CD8-positive, alpha-beta memory T cell (primary cell): ENCODE results near the gene B4GALT3. TPM values are rescaled to one million over a fixed set of nuclear protein-coding genes. Genes with fewer than 3 reads are reported as not detected.

ENCODE experiments used
- CTCF ChIA-PET: fragments of 350-600 bp; sonication (Branson Sonifier 250); formaldehyde crosslinking; loops from one replicate; lab custom pipeline; 2021; ENCODE audit warnings: antibody characterized with exemption; lab: Charles Lee
- POLR2A ChIA-PET: fragments of 350-600 bp; sonication (Branson Sonifier 250); formaldehyde crosslinking; loops from one replicate; lab custom pipeline; 2021; ENCODE audit warnings: antibody characterized with exemption; lab: Charles Lee
- DNase-seq, 5 donors: peaks; one replicate each; pipeline versions ENCODE4 v3.0.0 to v3.0.0-alpha.2; 2020 to 2022; ENCODE audit warnings: mixed read lengths in 1 of 5
- H3K27ac ChIP-seq: one replicate; pipeline ENCODE4 v1.7.0; 2013; ENCODE audit warnings: low read depth, mild to moderate bottlenecking, low read length, moderate library complexity
- H3K27me3 ChIP-seq: 2 replicates; pipeline ENCODE4 v1.7.0; 2013; ENCODE audit warnings: low read length, mild to moderate bottlenecking; ENCODE audit not compliant: insufficient read depth, poor library complexity, severe bottlenecking
- H3K36me3 ChIP-seq: 2 replicates; pipeline ENCODE4 v1.7.0; 2013; ENCODE audit warnings: mild to moderate bottlenecking, low read length, moderate library complexity; ENCODE audit not compliant: insufficient read depth
- H3K4me1 ChIP-seq: 2 replicates; pipeline ENCODE4 v1.7.0; 2013; ENCODE audit warnings: mild to moderate bottlenecking, low read length, moderate library complexity; ENCODE audit not compliant: insufficient read depth
- H3K4me3 ChIP-seq: 2 replicates; pipeline ENCODE4 v1.7.0; 2013; ENCODE audit warnings: mild to moderate bottlenecking, low read length
- H3K9me3 ChIP-seq: 2 replicates; pipeline ENCODE4 v1.7.0; 2013; ENCODE audit warnings: mild to moderate bottlenecking, low read length
- H3K27ac Mint-ChIP-seq, 8 donors: one replicate each; pipeline ENCODE4 v1.8.0; 2020 to 2021; ENCODE audit warnings: mixed read lengths in 8 of 8, mild to moderate bottlenecking in 6 of 8, inconsistent platforms in 3 of 8, moderate library complexity in 3 of 8
- H3K27me3 Mint-ChIP-seq, 2 donors: one replicate each; pipeline ENCODE4 v1.8.0; 2020 to 2021; ENCODE audit warnings: mixed read lengths in 2 of 2, mild to moderate bottlenecking in 1 of 2, moderate library complexity in 1 of 2
- H3K36me3 Mint-ChIP-seq, 3 donors: one replicate each; pipeline ENCODE4 v1.8.0; 2020 to 2021; ENCODE audit warnings: mixed read lengths in 3 of 3, inconsistent platforms in 1 of 3, mild to moderate bottlenecking in 1 of 3
- H3K4me1 Mint-ChIP-seq, 3 donors: one replicate each; pipeline ENCODE4 v1.8.0; 2020 to 2021; ENCODE audit warnings: mixed read lengths in 3 of 3, inconsistent platforms in 1 of 3, mild to moderate bottlenecking in 1 of 3
- H3K4me3 Mint-ChIP-seq, 7 donors: one replicate each; pipeline ENCODE4 v1.8.0; 2020 to 2021; ENCODE audit warnings: mixed read lengths in 7 of 7, mild to moderate bottlenecking in 6 of 7, moderate library complexity in 4 of 7, inconsistent platforms in 2 of 7
- H3K9me3 Mint-ChIP-seq, 5 donors: one replicate each; pipeline ENCODE4 v1.8.0; 2020 to 2022; ENCODE audit warnings: mixed read lengths in 5 of 5, mild to moderate bottlenecking in 3 of 5, moderate library complexity in 2 of 5, inconsistent platforms in 1 of 5
- polyA plus RNA-seq: library from polyadenylated mRNA; unstranded; fragments of 300-500 nt; fragmentation: Illumina TruSeq; gene quantifications from one replicate; pipeline ENCODE4 v1.2.3, GENCODE V29; 2021
- total RNA-seq, 2 experiments: library from RNA; stranded (reverse); gene quantifications; one replicate each; pipeline ENCODE4 v1.2.3, GENCODE V29; 2021

Gene B4GALT3
- total and polyA plus RNA-seq, 3 experiments from 2014 or later, result 58.9 to 60.9 (median 59.4) TPM

GRCh38 chr1:161160671-161161145 is 16.6 kb downstream of the B4GALT3 start:
- Histone ChIP-seq H3K4me1 (peaks cover 38% of the 10 kb centered on the region), H3K36me3 (peaks cover 10% of the 10 kb centered on the region), H3K27me3 (no peaks in the 10 kb centered on the region), H3K27ac (peak overlapping the region; percentile 40), H3K4me3 (no peak overlapping the region), H3K9me3 (no peaks in the 10 kb centered on the region)
- Mint-ChIP-seq H3K9me3 (no peaks in the 10 kb centered on the region), H3K27ac (peak overlapping the region in 7 of 8 donors; percentile 66 to 97 (median 89)), H3K4me3 (peak overlapping the region; percentile 90 to 97 (median 95)), H3K4me1 (peaks cover 38 to 77% (median 70%) of the 10 kb centered on the region in 3 donors), H3K27me3 (no peaks in the 10 kb centered on the region), H3K36me3 (peaks cover 0 to 79% (median 21%) of the 10 kb centered on the region in 3 donors)
- no peak for DNase-seq
- POLR2A ChIA-PET, result interaction anchor here (1.2 kb wide), 1 partner anchor 22 kb away, joined by 6 read pairs; no protein-coding TSS in a partner anchor
- CTCF ChIA-PET, result interaction anchor here (1.4 to 2.5 kb wide), 3 partner anchors 20 to 221 kb away, joined by 3 to 7 read pairs (median 5); no protein-coding TSS in a partner anchor

- peaks cover 34% of the 10 kb centered on the region for H3K4me1 ChIP-seq
- H3K4me1 Mint-ChIP-seq, result peaks cover 40 to 77% (median 70%) of the 10 kb centered on the region in 3 donors
- POLR2A ChIA-PET, result no interaction called here
- H3K27me3 ChIP-seq, result no peaks in the 10 kb centered on the region
- no peaks in the 10 kb centered on the region for H3K9me3 Mint-ChIP-seq
- H3K36me3 ChIP-seq, result peaks cover 10% of the 10 kb centered on the region
- peaks cover 0 to 75% (median 21%) of the 10 kb centered on the region in 3 donors for H3K36me3 Mint-ChIP-seq
- H3K4me3 Mint-ChIP-seq, result peak overlapping the region; percentile 90 to 97 (median 95)
- no peaks in the 10 kb centered on the region for H3K27me3 Mint-ChIP-seq
- H3K4me3 ChIP-seq, result peak overlapping the region; percentile 79
- CTCF ChIA-PET, result interaction anchor here (2.1 kb wide), 1 partner anchor 222 kb away, joined by 5 read pairs; no protein-coding TSS in a partner anchor
- DNase-seq, result no peak
- peak overlapping the region; percentile 75 for H3K27ac ChIP-seq
- no peaks in the 10 kb centered on the region for H3K9me3 ChIP-seq
- H3K27ac Mint-ChIP-seq, result peak overlapping the region; percentile 55 to 99 (median 91)
These were observed 17.4 kb downstream of the B4GALT3 start for GRCh38 chr1:161159913-161160243.

- Histone ChIP-seq H3K27me3 (no peaks in the 10 kb centered on the region), H3K4me3 (peak within 1 kb of the TSS; percentile 79), H3K36me3 (peaks cover 6% of the 10 kb centered on the region), H3K9me3 (no peaks in the 10 kb centered on the region), H3K27ac (peak within 1 kb of the TSS; percentile 75), H3K4me1 (peaks cover 37% of the 10 kb centered on the region)
- Mint-ChIP-seq H3K4me1 (peaks cover 43 to 79% (median 74%) of the 10 kb centered on the region in 3 donors), H3K9me3 (no peaks in the 10 kb centered on the region), H3K27me3 (no peaks in the 10 kb centered on the region), H3K36me3 (peaks cover 0 to 69% (median 20%) of the 10 kb centered on the region in 3 donors), H3K27ac (peak within 1 kb of the TSS; percentile 89 to 99 (median 96)), H3K4me3 (peak within 1 kb of the TSS; percentile 90 to 97 (median 95))
- DNase-seq, result peak; percentile 87 to 94 (median 89)
- ChIA-PET CTCF (interaction anchor here (1.3 kb wide), 1 partner anchor 32 kb away, joined by 3 read pairs; no protein-coding TSS in a partner anchor), POLR2A (no interaction called here)
These were observed 18.0 kb downstream of the B4GALT3 start, which contains the start of gene USP21 for GRCh38 chr1:161159087-161159912. USP21 (plus strand) TSS chr1:161159500; CDS start chr1:161160641, 1,141 bp downstream.

GRCh38 chr1:161158316-161159010 is 18.8 kb downstream of the B4GALT3 start:
- peak overlapping the region; percentile 75 for H3K27ac ChIP-seq
- Mint-ChIP-seq H3K4me1 (peaks cover 48 to 82% (median 74%) of the 10 kb centered on the region in 3 donors), H3K27me3 (no peaks in the 10 kb centered on the region)

GRCh38 chr1:161157867-161158266 is 19.4 kb downstream of the B4GALT3 start:
- H3K9me3 Mint-ChIP-seq, result no peaks in the 10 kb centered on the region
- POLR2A ChIA-PET, result interaction anchor here (0.8 to 1.1 kb wide), 2 partner anchors 28 to 68 kb away, joined by 3 read pairs; partner anchors contain the start of gene TOMM40L
- peaks cover 41% of the 10 kb centered on the region for H3K4me1 ChIP-seq
- peaks cover 0 to 63% (median 10%) of the 10 kb centered on the region in 3 donors for H3K36me3 Mint-ChIP-seq
- DNase-seq, result no peak
- H3K4me1 Mint-ChIP-seq, result peaks cover 43 to 81% (median 70%) of the 10 kb centered on the region in 3 donors
- H3K36me3 ChIP-seq, result no peaks in the 10 kb centered on the region
- H3K27ac Mint-ChIP-seq, result peak overlapping the region; percentile 54 to 97 (median 94)
- CTCF ChIA-PET, result interaction anchor here (1.3 to 6.4 kb wide), 4 partner anchors 8 to 68 kb away, joined by 3 to 44 read pairs (median 10); partner anchors contain the start of genes NIT1, PFDN2, PPOX and TOMM40L
- H3K4me3 Mint-ChIP-seq, result peak overlapping the region; percentile 33 to 96 (median 93)
- no peak overlapping the region for H3K27ac ChIP-seq
- no peaks in the 10 kb centered on the region for H3K9me3 ChIP-seq
- no peaks in the 10 kb centered on the region for H3K27me3 Mint-ChIP-seq
- no peaks in the 10 kb centered on the region for H3K27me3 ChIP-seq
- no peak overlapping the region for H3K4me3 ChIP-seq

More at GRCh38 chr1:161158316-161159010, 18.8 kb downstream of the B4GALT3 start:
- peaks cover 0 to 69% (median 15%) of the 10 kb centered on the region in 3 donors for H3K36me3 Mint-ChIP-seq
- peaks cover 37% of the 10 kb centered on the region for H3K4me1 ChIP-seq
- H3K4me3 ChIP-seq, result peak overlapping the region; percentile 79
- H3K27me3 ChIP-seq, result no peaks in the 10 kb centered on the region
- ChIA-PET CTCF (interaction anchor here (1.3 to 6.4 kb wide), 4 partner anchors 7 to 67 kb away, joined by 3 to 44 read pairs (median 10); partner anchors contain the start of genes NIT1, PFDN2, PPOX and TOMM40L), POLR2A (interaction anchor here (0.8 to 1.1 kb wide), 2 partner anchors 27 to 68 kb away, joined by 3 read pairs; partner anchors contain the start of gene TOMM40L)
- no peaks in the 10 kb centered on the region for H3K36me3 ChIP-seq
- no peaks in the 10 kb centered on the region for H3K9me3 ChIP-seq
- no peaks in the 10 kb centered on the region for H3K9me3 Mint-ChIP-seq
- H3K4me3 Mint-ChIP-seq, result peak overlapping the region; percentile 90 to 97 (median 95)
- peak overlapping the region; percentile 89 to 99 (median 96) for H3K27ac Mint-ChIP-seq
- no peak for DNase-seq

GRCh38 chr1:161153682-161154337 is 23.5 kb downstream of the B4GALT3 start, which contains the start of gene UFC1:
UFC1 (plus strand) TSS chr1:161153978; CDS start chr1:161153998, 20 bp downstream.
- Histone ChIP-seq H3K27me3 (no peaks in the 10 kb centered on the region), H3K4me1 (peaks cover 14% of the 10 kb centered on the region), H3K4me3 (peak within 1 kb of the TSS; percentile 87), H3K27ac (peak within 1 kb of the TSS; percentile 98), H3K9me3 (no peaks in the 10 kb centered on the region), H3K36me3 (no peaks in the 10 kb centered on the region)
- Mint-ChIP-seq H3K4me3 (peak within 1 kb of the TSS; percentile 98 to 100 (median 98)), H3K4me1 (peaks cover 25 to 44% (median 34%) of the 10 kb centered on the region in 3 donors), H3K27ac (peak within 1 kb of the TSS; percentile 98 to 100 (median 100)), H3K9me3 (no peaks in the 10 kb centered on the region), H3K27me3 (no peaks in the 10 kb centered on the region), H3K36me3 (peaks cover 0 to 33% (median 7%) of the 10 kb centered on the region in 3 donors)
- DNase-seq, result peak; percentile 68 to 90 (median 88)
- POLR2A ChIA-PET, result interaction anchor here (0.6 to 2.2 kb wide), 12 partner anchors 12 to 160 kb away, joined by 3 to 17 read pairs (median 4); partner anchors contain the start of genes ARHGAP30, B4GALT3, DEDD and NDUFS2
- CTCF ChIA-PET, result interaction anchor here (0.7 to 6.4 kb wide), 8 partner anchors 12 to 154 kb away, joined by 3 to 44 read pairs (median 4); partner anchors contain the start of genes ARHGAP30, B4GALT3, PPOX and TOMM40L
